Glomerular endothelial cell (primary cell): ENCODE measurements around the gene PCDHGC3. TPM values are rescaled to one million over a fixed set of nuclear protein-coding genes. Genes with fewer than 3 reads are reported as not detected.

Source experiments
- DNase-seq: peaks from one replicate; pipeline ENCODE4 v3.0.0-alpha.2; 2011; ENCODE audit warnings: low read depth, low spot score; ENCODE audit errors: extremely low read depth
- total RNA-seq: library from RNA; depleted of rRNA; stranded (reverse); fragments of >200 nt; gene quantifications from 2 replicates; pipeline ENCODE4 v1.2.3, GENCODE V29; 2015

Gene PCDHGC3
- total RNA-seq, 1 donor from 2014 or later, result 43.0 TPM

DNA sequence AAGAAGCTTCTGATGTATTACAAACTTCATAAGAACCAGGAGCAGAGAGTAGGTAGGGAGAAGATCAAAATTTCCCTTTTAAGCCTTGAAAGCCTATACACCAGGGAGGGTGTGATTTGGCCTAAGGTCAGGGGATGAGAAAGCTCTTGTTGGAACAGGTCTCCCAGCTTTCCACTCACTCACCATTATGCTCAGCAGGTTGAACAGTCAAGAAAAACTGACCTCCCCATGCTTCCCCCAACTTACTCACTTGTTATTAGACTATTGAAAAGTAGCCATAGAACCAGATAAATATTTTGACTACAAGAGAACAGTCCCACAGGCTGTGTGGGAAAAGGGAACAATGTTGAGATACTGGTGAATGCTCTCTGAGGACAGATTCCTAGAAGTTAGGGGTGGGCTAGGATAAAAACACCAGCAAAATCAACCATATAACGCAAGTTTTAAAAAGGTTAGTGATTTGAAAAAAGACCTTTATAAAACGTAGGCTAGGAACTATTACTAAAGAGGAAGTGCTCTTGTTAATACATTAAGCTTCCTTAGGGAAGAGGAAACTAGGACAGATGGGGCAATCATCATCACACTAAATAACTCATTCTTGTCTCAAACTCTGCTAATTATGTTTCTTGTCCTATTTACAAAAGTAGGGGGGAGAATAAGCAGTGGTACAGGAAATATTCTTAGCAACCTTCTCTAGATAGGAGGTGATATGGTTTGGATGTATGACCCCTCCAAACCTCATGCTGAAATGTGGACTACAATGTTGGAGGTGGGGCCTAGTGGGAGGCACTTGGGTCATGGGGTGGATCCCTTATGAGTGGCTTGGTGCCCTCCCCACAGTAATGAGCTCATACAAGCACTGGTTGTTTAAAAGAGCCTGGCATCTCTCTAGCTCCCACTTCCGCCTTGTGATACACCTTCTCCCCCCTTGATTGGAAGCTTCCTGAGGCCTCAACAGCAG is 44.1 kb downstream of the PCDHGC3 start:
- DNase-seq, result no peak

DNA sequence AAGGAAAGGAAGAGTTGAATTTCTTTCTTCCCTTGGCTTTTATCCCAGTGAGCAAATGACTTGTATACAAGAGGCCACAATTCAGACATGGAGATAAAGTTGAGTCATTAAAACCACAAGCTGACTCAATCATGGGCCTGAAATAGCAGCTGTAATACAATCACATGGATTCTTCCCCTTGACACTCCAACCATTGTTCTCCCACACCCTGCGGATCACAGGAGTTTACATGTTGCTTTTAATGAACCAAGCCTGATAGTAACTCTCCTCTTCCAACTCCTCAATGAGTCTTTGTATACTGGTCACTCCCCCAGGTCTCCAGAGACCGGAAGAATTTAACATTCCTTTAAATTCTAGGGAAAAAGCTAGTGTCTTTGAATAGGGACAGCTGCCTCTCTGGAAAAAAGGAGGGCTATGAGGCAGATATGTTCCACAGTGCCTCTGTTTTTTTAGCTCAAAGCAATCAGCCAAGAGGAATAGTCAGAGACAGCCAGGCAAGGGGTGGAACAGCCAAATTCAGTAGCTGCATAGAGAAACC is 45.5 kb downstream of the PCDHGC3 start:
- DNase-seq, result peak; percentile 87

DNA sequence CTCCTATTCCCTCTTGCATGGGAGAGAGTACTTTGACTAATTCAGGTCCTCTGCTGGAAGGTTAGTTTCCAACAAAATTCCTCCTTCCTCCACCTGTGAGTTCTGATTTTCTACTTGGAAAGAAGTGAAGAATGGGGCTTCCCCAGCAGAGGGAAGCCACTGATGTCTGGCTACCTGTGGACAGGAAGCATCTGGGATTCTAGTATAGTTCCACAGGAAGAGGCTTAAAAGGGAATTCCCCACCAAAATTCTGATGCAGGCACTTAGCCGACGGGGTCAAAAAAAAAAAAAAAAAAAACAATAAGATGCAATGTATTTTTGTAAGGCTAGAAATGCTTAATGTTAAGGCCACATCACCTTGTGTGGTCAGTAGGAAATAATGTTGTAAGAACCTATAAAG is 46.5 kb downstream of the PCDHGC3 start:
- DNase-seq, result no peak

DNA sequence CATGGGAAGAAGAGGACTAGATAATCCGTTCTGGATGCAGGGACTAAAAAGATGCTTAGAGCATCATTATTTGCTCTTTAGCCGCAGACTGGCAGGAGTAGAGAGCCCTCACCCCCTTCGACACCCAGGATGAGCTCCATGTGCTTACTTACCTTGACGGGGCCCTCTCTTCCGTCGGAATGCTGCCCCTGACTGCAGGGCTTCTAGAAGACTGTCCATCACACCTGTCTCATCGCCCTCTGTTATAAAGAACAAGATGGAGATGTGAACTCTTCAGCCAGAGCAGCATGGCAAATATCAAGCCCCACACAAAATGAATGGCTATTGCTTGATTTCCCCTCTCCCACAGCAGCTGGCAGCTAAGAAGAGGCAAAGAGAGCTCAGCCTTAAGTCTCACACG is 48.2 kb downstream of the PCDHGC3 start:
- DNase-seq, result no peak

DNA sequence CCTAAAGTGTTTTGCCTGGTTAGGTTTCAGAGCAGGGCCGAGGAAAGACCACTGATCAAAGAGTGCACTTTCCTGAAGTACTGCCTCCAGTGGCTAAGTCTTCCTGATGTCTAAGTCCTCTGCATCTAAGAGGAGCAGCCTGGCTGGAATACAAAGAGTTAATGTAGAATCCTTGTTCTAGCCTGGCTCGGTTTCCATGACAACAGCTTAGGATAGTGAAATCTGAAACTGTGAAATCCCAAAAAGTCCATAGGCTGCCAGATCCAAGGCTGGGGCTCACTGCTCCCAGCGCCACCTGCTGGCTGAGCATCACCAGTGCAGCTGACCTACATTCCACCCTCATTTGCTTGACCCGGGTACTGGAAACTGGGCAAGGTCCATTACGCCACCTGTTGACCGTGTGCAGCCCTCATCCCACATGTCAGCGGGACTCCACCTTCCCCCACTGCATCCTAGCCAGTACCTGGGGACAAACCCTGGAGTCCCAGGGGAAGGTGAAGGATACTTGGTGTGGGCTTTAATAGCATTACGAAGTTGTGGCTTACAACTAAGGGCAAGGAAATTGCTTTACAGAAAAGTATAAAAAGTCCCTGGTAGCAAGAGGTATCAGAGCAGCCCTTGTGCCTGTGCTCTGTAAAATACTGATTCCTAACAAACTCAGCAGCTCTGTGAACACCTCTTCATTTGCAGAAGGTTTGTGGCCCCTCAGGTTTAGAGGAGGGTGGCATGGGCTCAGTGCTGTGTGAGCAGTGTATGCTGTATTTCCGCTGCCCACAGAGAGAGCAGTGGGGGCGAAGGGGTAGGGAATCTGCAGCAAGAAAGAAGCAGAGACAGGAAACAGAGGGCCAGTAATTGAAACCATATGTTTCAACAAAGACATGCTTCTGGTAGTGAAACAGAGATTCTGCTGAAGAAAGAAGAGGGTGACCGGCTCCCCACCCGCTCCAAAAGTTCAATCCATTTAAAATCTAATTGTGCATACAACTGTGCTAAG is 49.1 kb downstream of the PCDHGC3 start:
- DNase-seq, result peak; percentile 73

DNA sequence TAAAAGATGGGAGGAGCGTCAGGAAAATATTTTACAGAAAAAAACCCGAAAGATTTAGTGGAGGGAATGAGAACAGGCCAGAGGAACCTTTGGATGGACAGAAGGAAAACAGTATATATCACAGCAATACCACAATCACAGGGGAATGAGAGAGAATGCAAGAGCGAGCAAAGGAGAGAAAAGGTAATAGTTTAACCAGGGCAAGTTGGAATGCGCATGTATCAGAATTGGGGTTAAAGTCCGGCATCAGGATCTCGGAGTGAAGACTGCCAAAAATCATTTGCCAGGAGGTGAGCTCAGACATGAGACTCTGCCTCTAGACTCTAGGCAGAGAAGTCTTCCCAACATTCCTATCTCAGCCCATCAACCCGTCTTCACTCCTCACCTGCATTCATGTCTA is 49.9 kb downstream of the PCDHGC3 start:
- DNase-seq, result no peak

DNA sequence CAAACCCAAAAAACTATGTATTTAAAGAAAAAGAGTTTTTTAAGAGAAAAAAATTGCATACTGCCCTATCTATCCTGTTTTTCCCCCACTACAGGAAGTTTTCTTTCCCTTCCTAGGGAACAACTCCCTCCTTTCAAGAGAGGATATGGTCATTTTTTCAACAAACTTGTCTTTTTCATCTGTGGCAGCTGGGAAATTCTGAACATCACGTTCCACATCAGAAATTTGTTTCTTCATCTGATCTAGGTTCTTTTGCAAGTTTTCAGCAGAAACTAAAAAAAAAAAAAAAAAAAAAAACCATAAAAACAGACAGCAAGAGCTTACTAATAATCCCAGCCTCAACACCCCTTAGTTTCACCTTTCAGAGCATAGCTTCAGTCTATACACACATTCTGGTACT is 51.7 kb downstream of the PCDHGC3 start:
- DNase-seq, result no peak

Other genes starting within 250 kb of the PCDHGC3 start
- 0.97 and 1.7 TPM in 2 replicates for gene PCDHB15, start 230.6 kb upstream of the PCDHGC3 start, total RNA-seq
- gene SLC25A2, start 171.9 kb upstream of the PCDHGC3 start, total RNA-seq, result 0.76 TPM in 1 of 2 replicates, not detected in the other
- 51.0 and 52.6 TPM in 2 replicates for gene TAF7, start 155.2 kb upstream of the PCDHGC3 start, total RNA-seq
- 0.39 and 1.2 TPM in 2 replicates for gene PCDHGA1, start 145.5 kb upstream of the PCDHGC3 start, total RNA-seq
- 2.6 and 4.1 TPM in 2 replicates for gene PCDHGA2, start 137.2 kb upstream of the PCDHGC3 start, total RNA-seq
- gene PCDHGA3, start 132.1 kb upstream of the PCDHGC3 start, total RNA-seq, result 1.6 and 4.0 TPM in 2 replicates
- gene PCDHGB1, start 125.9 kb upstream of the PCDHGC3 start, total RNA-seq, result 0.82 and 2.3 TPM in 2 replicates
- 5.7 and 9.2 TPM in 2 replicates for gene PCDHGA4, start 120.9 kb upstream of the PCDHGC3 start, total RNA-seq
- gene PCDHGB2, start 116.0 kb upstream of the PCDHGC3 start, total RNA-seq, result 3.8 and 4.7 TPM in 2 replicates
- 0.82 and 2.1 TPM in 2 replicates for gene PCDHGA5, start 111.8 kb upstream of the PCDHGC3 start, total RNA-seq
- 2.6 and 5.5 TPM in 2 replicates for gene PCDHGB3, start 105.7 kb upstream of the PCDHGC3 start, total RNA-seq
- gene PCDHGA6, start 102.1 kb upstream of the PCDHGC3 start, total RNA-seq, result 4.5 and 6.6 TPM in 2 replicates
- gene PCDHGA7, start 93.2 kb upstream of the PCDHGC3 start, total RNA-seq, result 3.6 and 5.3 TPM in 2 replicates
- gene PCDHGB4, start 88.3 kb upstream of the PCDHGC3 start, total RNA-seq, result 11.1 and 19.5 TPM in 2 replicates
- 0.92 and 2.3 TPM in 2 replicates for gene PCDHGA8, start 83.3 kb upstream of the PCDHGC3 start, total RNA-seq
- gene PCDHGB5, start 78.0 kb upstream of the PCDHGC3 start, total RNA-seq, result 17.5 and 27.2 TPM in 2 replicates
- 3.3 and 4.5 TPM in 2 replicates for gene PCDHGA9, start 73.2 kb upstream of the PCDHGC3 start, total RNA-seq
- gene PCDHGB6, start 67.9 kb upstream of the PCDHGC3 start, total RNA-seq, result 1.8 and 6.2 TPM in 2 replicates
- 4.0 and 12.4 TPM in 2 replicates for gene PCDHGA10, start 63.0 kb upstream of the PCDHGC3 start, total RNA-seq
- gene PCDHGB7, start 58.3 kb upstream of the PCDHGC3 start, total RNA-seq, result 14.1 and 23.4 TPM in 2 replicates
- gene PCDHGA11, start 54.9 kb upstream of the PCDHGC3 start, total RNA-seq, result 12.3 and 17.5 TPM in 2 replicates
- 10.5 and 23.0 TPM in 2 replicates for gene PCDHGA12, start 45.5 kb upstream of the PCDHGC3 start, total RNA-seq
- gene PCDHGC4, start 9.1 kb downstream of the PCDHGC3 start, total RNA-seq, result 0.44 and 2.5 TPM in 2 replicates
- gene PCDHGC5, start 13.1 kb downstream of the PCDHGC3 start, total RNA-seq, result 0.24 and 2.5 TPM in 2 replicates
- 78.6 and 94.1 TPM in 2 replicates for gene DIAPH1, start 143.0 kb downstream of the PCDHGC3 start, total RNA-seq
- gene HDAC3, start 160.9 kb downstream of the PCDHGC3 start, total RNA-seq, result 30.9 and 43.3 TPM in 2 replicates
- 8.5 and 12.2 TPM in 2 replicates for gene RELL2, start 161.0 kb downstream of the PCDHGC3 start, total RNA-seq
- 29.3 and 31.8 TPM in 2 replicates for gene FCHSD1, start 175.5 kb downstream of the PCDHGC3 start, total RNA-seq
- 43.5 and 69.0 TPM in 2 replicates for gene ARAP3, start 206.3 kb downstream of the PCDHGC3 start, total RNA-seq